Smooth muscle cell of the brain vasculature (primary cell): ENCODE data around the gene CHCHD6.

ENCODE experiments used
- DNase-seq: peaks from one replicate; pipeline ENCODE4 v3.0.0-alpha.2; 2012; ENCODE audit warnings: low read depth, low spot score

Gene CHCHD6

GRCh38 chr3:126939733-126940132, 235.7 kb downstream of the CHCHD6 start:
- no peak for DNase-seq

GRCh38 chr3:126941721-126942270, 237.8 kb downstream of the CHCHD6 start:
- DNase-seq, result no peak

- no peak for DNase-seq
Observed at GRCh38 chr3:126944089-126944965, 240.3 kb downstream of the CHCHD6 start.

GRCh38 chr3:126945171-126945721, 241.2 kb downstream of the CHCHD6 start:
- no peak for DNase-seq

- no peak for DNase-seq
Observed at GRCh38 chr3:126945891-126946290, 241.9 kb downstream of the CHCHD6 start.

GRCh38 chr3:126946405-126946804, 242.4 kb downstream of the CHCHD6 start:
- DNase-seq, result no peak

GRCh38 chr3:126947429-126947828, 243.4 kb downstream of the CHCHD6 start:
- DNase-seq, result no peak

- DNase-seq, result no peak
Observed at GRCh38 chr3:126948980-126949535, 245.0 kb downstream of the CHCHD6 start.

- DNase-seq, result no peak
Observed at GRCh38 chr3:126951561-126951960, 247.5 kb downstream of the CHCHD6 start.

- DNase-seq, result no peak
Observed at GRCh38 chr3:126952261-126952982, 248.4 kb downstream of the CHCHD6 start.

GRCh38 chr3:126952983-126953660, 249.1 kb downstream of the CHCHD6 start:
- DNase-seq, result no peak

- no peak for DNase-seq
Observed at GRCh38 chr3:126954141-126954842, 250.3 kb downstream of the CHCHD6 start.

GRCh38 chr3:126955004-126955790, 251.2 kb downstream of the CHCHD6 start:
- DNase-seq, result no peak

- no peak for DNase-seq
Observed at GRCh38 chr3:126956361-126956760, 252.3 kb downstream of the CHCHD6 start.

GRCh38 chr3:126956866-126957650, 253.0 kb downstream of the CHCHD6 start:
- DNase-seq, result no peak

GRCh38 chr3:126957776-126958637, 254.0 kb downstream of the CHCHD6 start:
- DNase-seq, result no peak

GRCh38 chr3:126958638-126959085, 254.6 kb downstream of the CHCHD6 start:
- no peak for DNase-seq
